Endothelial cell of umbilical vein (primary cell): Measurements from ENCODE around the gene EPC2.

ENCODE experiments used
- CTCF ChIP-seq, 2 donors: IDR thresholded peaks; 1 replicate in 1 of 2; 2 replicates in 1 of 2; pipeline ENCODE4 v1.5.1; 2011; ENCODE audit warnings: low read length in 2 of 2, mild to moderate bottlenecking in 2 of 2, moderate library complexity in 2 of 2, control low read depth in 1 of 2, inconsistent platforms in 1 of 2, low read depth in 1 of 2; ENCODE audit not compliant: insufficient read depth in 1 of 2; ENCODE audit errors: extremely low read depth in 1 of 2
- EZH2 ChIP-seq: IDR thresholded peaks from 2 replicates; pipeline ENCODE4 v1.6.1; 2012; ENCODE audit warnings: borderline replicate concordance, low read depth, mild to moderate bottlenecking, moderate library complexity, low read length, inconsistent platforms; ENCODE audit not compliant: severe bottlenecking
- FOS ChIP-seq: IDR thresholded peaks from 2 replicates; pipeline ENCODE4 v1.6.1; 2011; ENCODE audit warnings: mild to moderate bottlenecking, low read length, moderate library complexity, borderline replicate concordance; ENCODE audit not compliant: insufficient read depth
- MAX ChIP-seq: IDR thresholded peaks from 2 replicates; pipeline ENCODE4 v1.6.1; 2011; ENCODE audit not compliant: insufficient read depth, insufficient read length
- POLR2A ChIP-seq: IDR thresholded peaks from 2 replicates; pipeline ENCODE4 v1.6.1; 2012; ENCODE audit warnings: low read depth, mild to moderate bottlenecking, control low read depth, low read length

GRCh38 chr2:148704247-148704646, 59.7 kb downstream of the EPC2 start:
- TF ChIP-seq CTCF (IDR thresholded peaks at IDR 0.05; ENCODE audit: extremely low read depth in 1 of 2, insufficient read depth in 1 of 2, low read depth in 1 of 2, low read length in 2 of 2) (no peak), MAX (no peak), POLR2A (no peak), EZH2 (no peak), FOS (no peak)
